Stimulated activated CD4-positive, alpha-beta T cell treated with anti-CD3 and anti-CD28 coated beads, Interleukin-4, amount 100 ng/mL, for 24 hours (primary cell): ENCODE measurements around the gene RPL35.

Experiments used
- DNase-seq: peaks from one replicate; pipeline ENCODE4 v3.0.0-alpha.2; 2020

Gene RPL35

DNA sequence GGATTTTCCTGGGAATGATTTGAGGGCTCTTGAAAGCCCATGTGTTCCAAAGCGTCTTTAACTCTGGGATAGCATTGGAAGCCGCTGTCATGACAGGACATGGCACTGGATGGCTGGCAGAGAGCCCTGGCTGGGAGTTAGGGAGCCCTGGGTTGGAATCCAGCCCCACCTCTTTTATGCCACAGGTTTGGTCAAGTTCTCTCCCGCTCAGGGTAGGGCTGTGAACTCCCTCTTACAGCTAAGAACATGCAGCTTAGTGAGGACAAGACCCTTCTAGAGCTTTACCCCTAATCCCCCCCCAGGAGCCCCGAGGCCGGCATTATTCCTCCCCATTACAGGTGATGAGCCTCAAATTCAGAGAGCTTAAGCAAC is 47.6 kb downstream of the RPL35 start:
- no peak for DNase-seq

DNA sequence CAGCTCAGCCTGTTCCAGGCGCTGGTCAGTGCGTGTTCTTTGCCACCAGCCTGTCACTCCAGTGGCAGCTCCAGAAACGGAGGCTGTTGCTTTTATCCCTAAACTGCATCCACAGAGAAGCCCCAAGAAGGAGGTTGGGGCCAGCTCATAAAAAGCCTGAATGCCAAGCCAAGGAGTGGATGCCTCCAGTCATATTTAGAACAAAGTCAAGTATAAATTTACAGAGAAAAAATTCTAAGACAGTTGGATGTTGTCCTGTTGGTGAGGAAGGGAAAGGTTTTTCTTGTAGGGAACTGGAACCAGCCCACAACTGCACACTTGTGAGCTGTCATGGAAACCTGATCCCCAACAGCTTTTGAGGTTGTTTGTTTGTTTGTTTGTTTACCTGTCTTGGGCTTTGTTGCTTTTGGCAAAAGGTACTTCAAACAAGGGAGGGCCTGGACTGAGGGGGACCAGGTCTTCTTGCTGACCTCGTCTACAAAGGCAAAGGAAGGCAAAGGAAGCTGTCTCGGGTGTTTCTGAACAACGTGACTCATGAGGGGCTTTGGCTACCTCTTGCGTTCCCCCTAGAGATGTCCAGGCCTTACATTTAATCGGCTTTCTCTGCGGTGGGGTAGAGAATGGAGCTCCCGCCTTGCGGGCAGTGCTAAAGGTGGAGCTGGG is 48.1 kb downstream of the RPL35 start:
- no peak for DNase-seq

DNA sequence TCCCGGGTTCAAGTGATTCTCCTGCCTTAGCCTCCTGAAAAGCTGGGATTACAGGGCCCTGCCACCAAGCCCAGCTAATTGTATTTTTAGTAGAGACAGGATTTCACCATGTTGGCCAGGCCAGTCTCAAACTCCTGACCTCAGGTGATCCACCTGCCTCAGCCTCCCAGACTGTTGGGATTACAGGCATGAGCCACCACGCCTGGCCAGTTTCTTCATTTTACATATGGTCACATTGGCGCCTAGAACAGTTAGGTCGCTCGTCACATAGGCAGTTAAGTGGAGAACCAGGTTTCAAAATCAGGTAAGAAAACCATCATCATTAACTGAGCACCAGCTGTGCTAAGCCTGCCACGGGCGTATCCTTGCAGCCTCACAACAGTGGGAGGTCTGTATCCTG is 48.7 kb downstream of the RPL35 start:
- DNase-seq, result no peak

DNA sequence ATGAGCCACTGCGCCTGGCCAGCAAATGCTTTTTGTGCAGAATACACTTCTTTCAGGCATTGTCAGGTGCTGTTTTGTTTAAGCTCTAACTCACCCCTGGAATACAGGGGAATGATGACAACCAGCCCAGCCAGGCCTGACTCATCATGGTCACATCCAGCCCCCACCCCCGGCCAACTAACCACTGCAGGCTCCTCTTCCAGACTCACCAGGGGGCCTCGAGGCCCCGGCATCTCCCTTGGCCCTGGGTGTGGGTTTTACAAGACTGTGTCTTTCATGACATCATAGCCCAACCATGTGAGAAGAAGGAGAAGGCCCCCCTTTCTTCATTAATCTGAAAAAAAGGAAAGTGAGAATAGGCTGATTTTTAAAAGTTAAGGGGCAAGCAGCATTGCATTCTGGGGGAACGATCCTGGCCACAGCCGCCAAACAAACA is 49.3 kb downstream of the RPL35 start:
- no peak for DNase-seq

DNA sequence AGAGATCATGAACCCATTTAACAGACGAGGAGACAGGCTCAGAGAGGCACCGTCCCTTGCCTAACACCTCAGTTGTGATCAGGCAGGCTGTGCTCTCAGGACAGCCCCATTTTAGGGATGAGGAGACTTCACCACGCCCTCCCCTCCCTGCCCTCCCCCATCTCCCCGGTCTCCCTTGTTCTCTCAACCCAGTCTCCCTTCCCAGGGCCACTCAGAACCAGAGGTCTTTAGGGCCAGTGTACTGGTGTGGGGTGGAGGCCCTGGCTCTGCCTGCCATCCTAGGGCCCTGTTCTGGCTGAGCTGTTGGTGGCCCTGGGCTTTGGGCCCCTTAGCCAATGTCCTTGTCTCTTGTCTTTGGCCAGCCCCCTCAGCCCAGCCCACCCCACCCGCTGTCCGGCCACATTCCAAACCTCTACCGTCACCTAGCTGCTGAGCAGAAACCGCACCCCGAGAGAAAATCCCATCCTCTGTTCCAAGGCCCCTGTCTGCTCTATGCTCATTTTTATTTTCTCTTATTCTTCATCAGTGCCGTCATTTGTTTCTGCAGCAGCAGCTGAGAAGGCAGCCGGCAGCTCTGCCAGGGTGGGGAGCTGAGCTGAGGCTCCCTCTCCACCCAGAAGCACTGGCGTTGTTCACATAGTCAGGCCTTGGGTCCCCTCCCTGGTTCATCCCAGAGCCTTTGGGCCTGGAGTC is 50.9 kb downstream of the RPL35 start:
- no peak for DNase-seq

- no peak for DNase-seq
These were observed 51.8 kb downstream of the RPL35 start for GRCh38 chr9:124809741-124810500.

- no peak for DNase-seq
These were observed 52.5 kb downstream of the RPL35 start for GRCh38 chr9:124809211-124809610.

DNA sequence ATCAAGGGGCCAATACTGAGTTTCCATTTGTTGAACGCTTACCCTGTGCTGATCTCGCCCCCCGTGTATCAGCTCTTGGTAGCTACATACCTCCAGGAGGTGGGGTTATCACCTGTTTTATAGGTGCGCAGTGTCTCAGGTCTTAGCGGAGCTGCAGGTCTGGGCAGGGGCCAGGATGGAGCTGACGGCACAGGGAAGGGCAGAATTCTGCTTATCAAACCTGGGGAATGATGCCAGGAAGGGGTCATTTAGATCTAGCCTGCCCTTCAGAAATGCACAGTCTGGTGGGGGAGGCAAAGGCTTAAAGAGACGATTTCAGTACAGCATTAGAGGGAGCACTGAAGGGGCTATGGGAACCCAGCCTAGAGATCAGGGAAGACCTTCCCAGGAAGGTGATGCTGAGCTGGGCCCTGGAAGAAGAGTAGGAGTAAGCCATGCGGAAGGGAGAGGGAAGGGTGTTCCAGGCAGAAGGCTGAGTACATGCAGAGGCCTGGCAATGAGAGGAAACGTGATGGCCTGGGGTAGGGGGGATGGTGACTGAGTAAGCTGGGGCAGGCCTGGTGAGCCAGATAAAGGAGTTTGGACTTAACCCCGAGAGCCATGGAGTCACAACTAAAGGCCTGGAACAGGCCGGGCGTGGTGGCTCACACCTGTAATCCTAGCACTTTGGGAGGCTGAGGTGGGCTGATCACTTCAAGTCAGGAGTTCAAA is 53.4 kb downstream of the RPL35 start:
- DNase-seq, result no peak
